Panc1 (cell line): ENCODE data around the gene UBIAD1. TPM values are rescaled to one million over a fixed set of nuclear protein-coding genes. Genes with fewer than 3 reads are reported as not detected.

ENCODE experiments used
- ATAC-seq: fragments of 200-7000 bp; cut with Tn5 transposase; 2 replicates; pipeline ENCODE4 v1.9.1; 2020; ENCODE audit warnings: mild to moderate bottlenecking, moderate library complexity
- BruUV-seq: library from RNA; stranded (reverse); fragments of 400-500 nt; replicated peaks from 2 replicates; lab custom pipeline; 2021; lab: Mats Ljungman, UMichigan
- CTCF ChIA-PET: fragments of 300-600 bp; sonication (Branson Sonifier 250); formaldehyde crosslinking; loops from one replicate; lab custom pipeline; 2022; ENCODE audit warnings: antibody characterized with exemption; lab: Charles Lee
- POLR2A ChIA-PET: fragments of 300-600 bp; sonication (Branson Sonifier 250); formaldehyde crosslinking; loops from one replicate; lab custom pipeline; 2022; ENCODE audit warnings: antibody characterized with exemption; lab: Charles Lee
- DNase-seq: peaks from one replicate; pipeline ENCODE4 v3.0.0-alpha.2; 2010; ENCODE audit warnings: low read depth, low spot score
- H3K27ac ChIP-seq: 2 replicates; pipeline ENCODE4 v1.5.1; 2011; ENCODE audit warnings: mild to moderate bottlenecking, low read length, inconsistent platforms
- H3K27me3 ChIP-seq: fragments of 200-500 bp; sonication (Bioruptor generic); 2 replicates; pipeline ENCODE4 v1.6.0; 2014; ENCODE audit warnings: low read length, inconsistent platforms; ENCODE audit not compliant: control insufficient read depth, insufficient read depth
- H3K36me3 ChIP-seq: fragments of 200-500 bp; sonication (Bioruptor generic); 2 replicates; pipeline ENCODE4 v1.5.1; 2014; ENCODE audit warnings: inconsistent platforms, mild to moderate bottlenecking, low read length, moderate library complexity; ENCODE audit not compliant: control insufficient read depth, insufficient read depth
- H3K4me1 ChIP-seq: 2 replicates; pipeline ENCODE4 v1.5.1; 2011; ENCODE audit warnings: inconsistent platforms, mild to moderate bottlenecking, low read length, moderate library complexity; ENCODE audit not compliant: control insufficient read depth, insufficient read depth
- H3K4me3 ChIP-seq, 2 experiments: 2 replicates each; pipeline ENCODE4 v1.5.1; 2011 to 2012; ENCODE audit warnings: low read depth in 2 of 2, low read length in 2 of 2, mild to moderate bottlenecking in 2 of 2, inconsistent platforms in 1 of 2, moderate library complexity in 1 of 2
- H3K9me3 ChIP-seq: fragments of 200-500 bp; sonication (Bioruptor generic); 2 replicates; pipeline ENCODE4 v1.5.1; 2014; ENCODE audit warnings: low read depth, mild to moderate bottlenecking, inconsistent platforms, low read length, moderate library complexity; ENCODE audit not compliant: control insufficient read depth, insufficient read depth
- CTCF ChIP-seq: fragments of 450-650 bp; IDR thresholded peaks from 2 replicates; pipeline ENCODE4 v1.5.1; 2017; ENCODE audit warnings: mild to moderate bottlenecking
- POLR2AphosphoS5 ChIP-seq: IDR thresholded peaks from 2 replicates; pipeline ENCODE4 v1.6.1; 2012; ENCODE audit warnings: mild to moderate bottlenecking, low read depth, low read length, moderate library complexity
- SIN3A ChIP-seq: IDR thresholded peaks from 2 replicates; pipeline ENCODE4 v1.6.1; 2012; ENCODE audit warnings: low read depth, mild to moderate bottlenecking, low read length, moderate library complexity, borderline replicate concordance; ENCODE audit not compliant: insufficient read depth
- TCF7L2 ChIP-seq: IDR thresholded peaks from 2 replicates; pipeline ENCODE4 v1.6.1; 2011; ENCODE audit warnings: mild to moderate bottlenecking, low read depth, low read length, inconsistent platforms
- in situ Hi-C: cut with HindIII; loops from 2 replicates; pipeline ENCODE4 v1.10.0; 2016; ENCODE audit warnings: low sequenced_read_pairs, low pct_unique_long_range_greater_than_20kb
- intact Hi-C: fragments of 100-400 bp; cut with micrococcal nuclease; formaldehyde crosslinking; loops from one replicate; pipeline ENCODE4 v1.10.0; 2022; ENCODE audit not compliant: unreplicated experiment
- total RNA-seq: library from RNA; stranded (reverse); gene quantifications from one replicate; pipeline ENCODE4 v1.2.1, GENCODE V29; 2021; ENCODE audit not compliant: unreplicated experiment
- TF ChIP-seq, protein P1 (sequence below), 2 experiments: IDR thresholded peaks; 2 replicates each; pipeline ENCODE4 v1.6.1; 2011 to 2012; ENCODE audit warnings: low read depth in 2 of 2, control low read depth in 1 of 2, low read length in 1 of 2, mild to moderate bottlenecking in 1 of 2, moderate library complexity in 1 of 2; ENCODE audit not compliant: insufficient read depth in 1 of 2

The UBIAD1 gene
- total RNA-seq, 1 experiment from 2014 or later: 24.7 TPM

DNA sequence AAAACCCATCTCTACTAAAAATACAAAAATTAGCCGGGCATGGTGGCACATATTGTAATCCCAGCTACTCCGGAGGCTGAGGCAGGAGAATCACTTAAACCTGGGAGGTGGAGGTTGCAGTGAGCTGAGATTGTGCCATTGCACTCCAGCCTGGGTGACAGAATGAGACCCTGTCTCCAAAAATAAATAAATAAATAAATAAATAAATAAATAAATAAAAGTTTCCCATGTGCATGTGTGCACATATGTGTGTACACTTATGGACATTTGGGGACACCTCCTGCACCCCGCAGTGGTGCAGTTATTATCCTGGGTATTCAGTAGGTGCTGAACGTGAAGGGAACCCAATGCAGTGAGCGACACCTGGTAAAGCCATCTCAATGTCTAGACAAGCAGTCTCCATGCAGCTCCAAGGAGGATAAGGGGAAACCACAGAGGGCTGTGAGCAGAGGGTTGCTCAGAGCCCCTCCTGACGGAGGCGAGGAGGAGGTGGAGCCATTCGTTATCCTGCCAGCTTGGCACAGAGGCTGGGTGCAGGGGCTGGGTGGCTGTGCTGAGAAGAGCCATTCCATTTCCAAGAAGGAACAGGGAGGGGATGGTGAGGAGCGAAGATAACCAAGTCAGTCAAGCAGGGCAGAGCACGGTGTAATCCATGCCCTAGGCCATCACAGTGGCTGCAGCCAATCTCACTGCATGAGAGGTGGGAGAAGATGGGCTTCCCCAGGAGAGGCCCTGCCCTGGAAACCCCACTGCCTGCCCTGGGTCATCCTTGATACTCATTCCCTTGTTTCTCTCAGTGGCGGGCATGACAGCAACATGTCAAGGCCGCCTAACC is 25.6 kb downstream of the UBIAD1 start:
- CTCF ChIA-PET: no interaction called here
- TF ChIP-seq CTCF: no peak
- no peak for TF ChIP-seq POLR2AphosphoS5
- TF ChIP-seq SIN3A: no peak
- TF ChIP-seq, protein P1, sequence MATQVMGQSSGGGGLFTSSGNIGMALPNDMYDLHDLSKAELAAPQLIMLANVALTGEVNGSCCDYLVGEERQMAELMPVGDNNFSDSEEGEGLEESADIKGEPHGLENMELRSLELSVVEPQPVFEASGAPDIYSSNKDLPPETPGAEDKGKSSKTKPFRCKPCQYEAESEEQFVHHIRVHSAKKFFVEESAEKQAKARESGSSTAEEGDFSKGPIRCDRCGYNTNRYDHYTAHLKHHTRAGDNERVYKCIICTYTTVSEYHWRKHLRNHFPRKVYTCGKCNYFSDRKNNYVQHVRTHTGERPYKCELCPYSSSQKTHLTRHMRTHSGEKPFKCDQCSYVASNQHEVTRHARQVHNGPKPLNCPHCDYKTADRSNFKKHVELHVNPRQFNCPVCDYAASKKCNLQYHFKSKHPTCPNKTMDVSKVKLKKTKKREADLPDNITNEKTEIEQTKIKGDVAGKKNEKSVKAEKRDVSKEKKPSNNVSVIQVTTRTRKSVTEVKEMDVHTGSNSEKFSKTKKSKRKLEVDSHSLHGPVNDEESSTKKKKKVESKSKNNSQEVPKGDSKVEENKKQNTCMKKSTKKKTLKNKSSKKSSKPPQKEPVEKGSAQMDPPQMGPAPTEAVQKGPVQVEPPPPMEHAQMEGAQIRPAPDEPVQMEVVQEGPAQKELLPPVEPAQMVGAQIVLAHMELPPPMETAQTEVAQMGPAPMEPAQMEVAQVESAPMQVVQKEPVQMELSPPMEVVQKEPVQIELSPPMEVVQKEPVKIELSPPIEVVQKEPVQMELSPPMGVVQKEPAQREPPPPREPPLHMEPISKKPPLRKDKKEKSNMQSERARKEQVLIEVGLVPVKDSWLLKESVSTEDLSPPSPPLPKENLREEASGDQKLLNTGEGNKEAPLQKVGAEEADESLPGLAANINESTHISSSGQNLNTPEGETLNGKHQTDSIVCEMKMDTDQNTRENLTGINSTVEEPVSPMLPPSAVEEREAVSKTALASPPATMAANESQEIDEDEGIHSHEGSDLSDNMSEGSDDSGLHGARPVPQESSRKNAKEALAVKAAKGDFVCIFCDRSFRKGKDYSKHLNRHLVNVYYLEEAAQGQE (IDR thresholded peaks at IDR 0.05; ENCODE audit: insufficient read depth in 1 of 2, low read depth in 2 of 2, low read length in 1 of 2): no peak
- no peak for TF ChIP-seq TCF7L2
- POLR2A ChIA-PET: interaction anchor here (0.6 kb wide), 1 partner anchor 115 kb away, joined by 3 read pairs; no protein-coding TSS in a partner anchor
- BruUV-seq: no TSS peak
- no peaks in the 10 kb centered on the region for H3K36me3 ChIP-seq
- peak; percentile 11; the same call in 1 of the 2 replicates for ATAC-seq
- H3K9me3 ChIP-seq: no peaks in the 10 kb centered on the region
- H3K27ac ChIP-seq: no peak overlapping the region
- H3K4me3 ChIP-seq: no peak overlapping the region
- intact Hi-C loops: no loop called here
- H3K27me3 ChIP-seq: no peaks in the 10 kb centered on the region
- in situ Hi-C loops: no loop called here
- no peak for DNase-seq
- H3K4me1 ChIP-seq: no peaks in the 10 kb centered on the region

- DNase-seq (no peak), ATAC-seq (peak; percentile 22; the same call in 1 of the 2 replicates)
- intact Hi-C loops (no loop called here), in situ Hi-C loops (no loop called here)
- ChIA-PET CTCF (no interaction called here), POLR2A (interaction anchor here (0.6 kb wide), 1 partner anchor 115 kb away, joined by 3 read pairs; no protein-coding TSS in a partner anchor)
- BruUV-seq: no TSS peak
- Histone ChIP-seq H3K4me3 (no peak overlapping the region), H3K9me3 (no peaks in the 10 kb centered on the region), H3K36me3 (no peaks in the 10 kb centered on the region), H3K27me3 (no peaks in the 10 kb centered on the region), H3K27ac (no peak overlapping the region), H3K4me1 (no peaks in the 10 kb centered on the region)
- TF ChIP-seq POLR2AphosphoS5 (no peak), SIN3A (no peak), TCF7L2 (no peak), CTCF (no peak)
- TF ChIP-seq, protein P1 (IDR thresholded peaks at IDR 0.05; ENCODE audit: insufficient read depth in 1 of 2, low read depth in 2 of 2, low read length in 1 of 2): no peak
These were observed 26.2 kb downstream of the UBIAD1 start for GRCh38 chr1:11299225-11299574.
